HG03457 (cell line): ENCODE results near the gene CIAO3.
"Not testable (repeated sequence)": the region's sequence is repeated elsewhere in the genome, so short reads cannot be mapped to it uniquely, and the experiment has no call there.

Experiments
- ATAC-seq: cut with Tn5 transposase; IDR thresholded peaks from one replicate; pipeline ENCODE4 v1.9.1; 2021; ENCODE audit warnings: moderate number of reproducible peaks; ENCODE audit not compliant: unreplicated experiment

The CIAO3 gene

GRCh38 chr16:725041-725376 lies 15.8 kb downstream of the CIAO3 start:
- no peak for ATAC-seq

DNA sequence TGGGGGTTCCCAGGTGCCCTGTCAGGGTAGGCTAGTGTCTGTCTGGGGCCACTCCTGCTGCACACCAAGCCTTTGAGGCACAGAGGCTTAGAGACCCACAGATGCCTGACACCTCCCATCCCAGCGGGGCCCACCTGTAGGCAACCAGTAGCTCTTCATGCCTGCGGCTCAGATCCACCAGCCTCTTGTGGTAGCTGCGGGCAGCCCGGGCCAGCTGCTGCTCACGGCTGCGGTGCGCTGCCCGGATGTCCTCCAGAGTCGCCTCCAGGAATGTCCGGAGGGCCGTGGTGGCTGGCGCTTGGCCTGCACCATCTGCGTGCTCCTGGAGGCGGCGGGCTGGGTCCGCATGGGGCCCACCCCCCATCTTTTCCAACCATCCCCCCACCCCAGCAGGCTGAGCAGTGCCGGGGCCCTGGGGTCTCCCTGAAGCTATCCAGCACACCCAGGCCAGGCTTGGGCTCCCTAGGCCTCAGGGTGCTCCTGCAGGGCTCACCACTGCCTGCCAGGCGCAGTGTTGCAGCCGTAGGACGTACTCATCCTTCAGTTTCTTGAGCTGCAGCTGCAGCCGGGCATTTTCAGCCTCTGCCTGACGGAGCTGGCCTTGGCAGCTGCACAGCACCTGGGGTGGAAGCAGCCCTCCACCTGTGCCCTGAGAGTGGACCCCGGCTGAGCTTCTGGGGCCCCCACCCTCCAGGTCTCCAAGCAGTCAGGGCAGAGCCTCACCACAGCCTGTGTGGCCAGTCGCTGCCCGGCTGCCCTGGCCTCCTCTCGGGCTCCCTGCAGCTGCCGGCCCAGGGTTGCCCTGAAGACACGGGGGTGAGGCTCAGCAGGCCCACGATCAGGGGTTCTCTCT lies 16.4 kb downstream of the CIAO3 start:
- ATAC-seq = no peak

GRCh38 chr16:723695-724094 lies 17.1 kb downstream of the CIAO3 start:
- ATAC-seq = no peak

DNA sequence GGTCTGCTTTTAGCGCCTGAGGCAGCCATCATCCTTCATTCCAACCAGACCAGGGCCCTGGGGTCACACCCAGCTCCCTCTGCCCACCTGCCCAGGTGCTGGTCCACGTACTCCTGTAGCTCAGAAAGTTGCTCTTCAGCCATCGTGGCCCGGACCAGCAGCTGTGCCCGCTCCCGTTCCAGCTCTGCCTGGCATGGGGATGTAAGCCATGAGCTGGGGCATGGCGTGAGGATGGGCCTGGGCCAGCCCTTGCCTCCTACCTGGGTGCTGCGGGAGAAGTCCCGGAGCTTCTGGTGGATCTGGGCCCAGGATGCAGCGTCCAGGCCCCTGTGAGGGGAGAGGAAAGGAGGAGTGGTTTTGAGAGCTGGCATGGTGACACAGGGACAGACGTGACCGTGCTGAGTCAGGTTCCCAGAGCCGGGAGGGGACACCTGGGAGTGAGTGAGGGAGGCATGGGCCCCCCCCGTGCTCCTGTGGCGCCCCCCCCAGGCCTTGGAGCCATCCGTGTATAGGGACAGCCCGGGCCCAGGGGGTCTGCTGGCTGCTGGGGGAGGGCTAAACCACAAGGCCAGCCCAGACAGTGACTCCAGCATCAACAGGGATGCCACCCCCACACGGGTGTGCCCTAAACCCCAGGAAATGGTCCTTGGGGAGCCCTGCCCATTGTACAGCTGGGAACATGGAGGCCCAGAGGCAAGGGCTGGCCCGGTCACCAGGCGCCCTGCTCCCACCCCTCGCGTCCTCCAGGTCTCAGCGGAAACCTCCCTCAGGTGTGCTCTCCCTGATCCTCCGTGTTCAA lies 17.8 kb downstream of the CIAO3 start:
- no peak for ATAC-seq

DNA sequence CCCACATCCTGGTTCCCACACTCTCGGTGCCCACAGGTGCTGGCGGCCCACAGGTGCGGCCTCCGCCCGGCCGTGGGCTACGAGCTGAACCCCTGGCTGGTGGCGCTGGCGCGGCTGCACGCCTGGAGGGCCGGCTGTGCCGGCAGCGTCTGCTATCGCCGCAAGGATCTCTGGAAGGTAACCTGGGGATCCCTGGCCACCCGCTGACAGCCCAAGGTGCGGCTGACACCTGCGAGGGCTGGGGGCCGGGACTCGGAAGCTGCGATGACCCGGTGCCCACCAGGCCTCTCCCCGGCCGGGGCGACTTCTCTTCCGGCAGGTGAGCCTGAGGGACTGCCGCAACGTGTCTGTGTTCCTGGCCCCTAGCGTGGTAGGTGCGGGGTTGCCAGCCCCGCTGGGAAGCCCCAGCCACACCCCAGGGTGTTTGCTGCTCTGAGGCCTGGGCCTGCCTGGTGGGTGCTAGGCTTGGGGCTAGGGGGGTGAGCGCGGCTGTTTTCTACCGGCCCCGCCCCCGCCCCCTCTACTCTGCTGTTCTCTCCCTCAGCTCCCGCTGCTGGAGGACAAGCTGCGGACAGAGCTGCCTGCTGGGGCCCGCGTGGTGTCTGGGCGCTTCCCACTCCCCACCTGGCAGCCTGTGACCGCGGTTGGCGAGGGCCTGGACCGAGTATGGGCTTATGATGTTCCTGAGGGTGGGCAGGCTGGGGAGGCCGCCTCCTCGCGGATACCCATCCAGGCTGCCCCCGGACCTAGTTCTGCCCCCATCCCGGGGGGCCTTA lies 18.8 kb downstream of the CIAO3 start:
- ATAC-seq = no peak

GRCh38 chr16:720990-721764 lies 19.6 kb downstream of the CIAO3 start, which contains the start of gene ANTKMT:
TSS of gene ANTKMT (plus strand) at chr16:721146. CDS start at chr16:721275, 129 bp downstream.
- peak; percentile 53 for ATAC-seq

GRCh38 chr16:720447-720989 lies 20.3 kb downstream of the CIAO3 start:
- ATAC-seq = no peak

- ATAC-seq = no peak
These were observed 20.9 kb downstream of the CIAO3 start for GRCh38 chr16:719815-720446.

DNA sequence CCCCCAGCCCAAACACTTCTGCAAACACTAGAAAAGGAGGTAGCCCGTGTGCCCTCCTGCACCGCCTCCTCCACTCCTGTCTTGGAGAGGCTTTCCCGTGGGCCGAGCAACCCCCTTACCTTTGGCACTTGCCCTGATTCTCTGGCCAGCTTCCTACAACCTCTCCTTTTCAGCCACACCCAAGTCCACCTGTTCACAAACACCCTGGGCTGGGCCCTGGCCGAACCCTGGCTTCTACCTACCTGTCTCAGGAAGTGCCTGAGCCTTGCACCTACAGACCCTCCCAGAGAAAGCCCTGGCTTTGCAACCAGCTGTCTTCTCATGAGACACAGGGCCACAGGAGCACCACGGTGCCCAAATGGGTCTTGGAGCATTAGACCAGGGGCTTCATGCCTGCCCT lies 21.9 kb downstream of the CIAO3 start:
- no peak for ATAC-seq

GRCh38 chr16:718389-718788 lies 22.4 kb downstream of the CIAO3 start:
- ATAC-seq = no peak

GRCh38 chr16:717450-718245 lies 23.1 kb downstream of the CIAO3 start:
- no peak for ATAC-seq

GRCh38 chr16:716768-717325 lies 23.9 kb downstream of the CIAO3 start:
- ATAC-seq = no peak

DNA sequence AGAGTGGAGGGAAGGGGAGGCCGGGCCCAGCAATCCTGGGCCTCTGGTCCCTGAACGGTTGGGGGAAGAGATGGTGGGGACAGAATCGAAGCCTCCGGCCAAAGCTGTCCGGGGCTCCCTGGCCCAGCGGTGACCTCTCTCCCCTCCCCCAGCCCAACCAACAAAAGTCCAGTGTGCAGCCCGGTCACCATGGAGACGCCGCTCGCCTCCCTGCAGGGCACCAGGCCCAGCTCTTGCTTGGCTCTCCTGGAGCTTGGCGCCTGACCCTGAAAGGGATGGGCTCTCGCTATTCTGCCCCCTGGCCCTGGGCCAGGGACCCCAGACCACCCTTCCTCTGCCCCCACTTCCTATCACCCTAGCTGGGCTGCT lies 24.6 kb downstream of the CIAO3 start:
- ATAC-seq = no peak

DNA sequence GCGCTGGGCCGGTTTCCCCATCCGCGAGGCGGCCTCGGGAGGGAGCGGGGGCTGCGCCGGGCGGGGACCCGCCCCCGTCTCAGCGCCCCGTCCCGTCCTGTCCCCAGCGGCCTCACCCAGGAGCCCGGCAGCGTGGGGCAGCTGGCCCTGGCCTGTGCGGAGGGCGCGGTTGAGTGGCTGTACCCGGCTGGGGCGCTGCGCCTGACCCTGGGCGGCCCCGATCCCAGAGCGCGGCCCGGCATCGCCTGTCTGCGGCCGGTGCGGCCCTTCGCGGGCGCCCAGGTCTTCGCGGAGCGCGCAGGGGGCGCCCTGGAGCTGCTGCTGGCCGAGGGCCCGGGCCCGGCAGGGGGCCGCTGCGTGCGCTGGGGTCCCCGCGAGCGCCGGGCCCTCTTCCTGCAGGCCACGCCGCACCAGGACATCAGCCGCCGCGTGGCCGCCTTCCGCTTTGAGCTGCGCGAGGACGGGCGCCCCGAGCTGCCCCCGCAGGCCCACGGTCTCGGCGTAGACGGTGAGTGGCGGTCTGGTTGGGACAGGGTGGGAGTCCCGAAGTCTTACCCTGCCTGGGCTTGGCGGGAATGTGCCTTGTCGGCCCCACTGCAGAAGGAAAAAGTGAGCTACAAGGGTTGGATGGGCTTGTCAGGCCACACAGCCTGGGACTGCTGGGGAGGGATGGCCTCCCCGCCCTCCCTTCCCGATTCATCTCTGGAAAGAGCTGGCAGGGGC lies 25.2 kb downstream of the CIAO3 start:
- no peak for ATAC-seq

DNA sequence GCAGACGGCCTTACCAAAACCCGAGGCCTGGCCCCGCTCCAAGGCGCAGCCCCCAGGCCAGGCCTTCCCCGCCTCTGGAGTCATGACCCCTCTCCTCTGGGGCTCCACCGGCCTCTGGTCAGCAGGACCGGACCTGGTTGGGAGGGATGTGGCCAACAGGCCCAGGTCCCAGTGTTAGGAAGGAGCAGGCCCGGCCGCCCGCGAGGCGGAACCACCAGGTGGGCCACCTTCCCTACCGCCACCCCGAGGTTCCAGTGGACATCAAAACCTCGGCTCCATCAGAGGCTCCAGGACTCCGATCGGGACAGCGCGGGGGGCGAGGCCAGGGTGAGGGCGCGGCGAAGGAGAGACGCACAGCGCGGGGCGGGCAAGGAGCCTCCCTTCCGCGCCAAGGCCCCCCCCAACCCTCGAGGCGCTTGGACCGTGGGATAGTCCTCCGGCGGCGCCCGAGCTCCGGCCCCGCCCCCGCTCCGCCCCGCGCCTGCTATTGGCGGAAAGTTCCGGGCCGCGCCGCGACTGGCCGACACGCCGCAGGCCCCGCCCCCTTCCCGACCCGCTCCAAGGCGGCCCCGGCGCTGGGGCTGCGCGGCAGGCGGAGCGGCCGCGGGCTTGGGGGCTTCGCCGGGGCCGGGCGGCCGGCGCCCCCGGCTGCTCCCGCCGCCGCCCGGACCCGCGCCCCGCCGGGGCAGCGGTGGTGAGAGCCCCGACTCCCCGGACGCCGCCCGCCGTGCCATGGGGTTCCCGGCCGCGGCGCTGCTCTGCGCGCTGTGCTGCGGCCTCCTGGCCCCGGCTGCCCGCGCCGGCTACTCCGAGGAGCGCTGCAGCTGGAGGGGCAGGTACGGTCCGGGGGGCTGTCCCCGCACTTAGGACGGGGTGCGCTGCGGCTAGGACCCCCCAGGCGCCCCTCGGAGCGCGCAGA lies 26.0 kb downstream of the CIAO3 start, which contains the start of gene METRN:
Gene METRN, plus strand, starts transcription at position 561 of the 919 bp plus-strand sequence. Its CDS starts 172 bp downstream, at position 733.
- no peak for ATAC-seq

DNA sequence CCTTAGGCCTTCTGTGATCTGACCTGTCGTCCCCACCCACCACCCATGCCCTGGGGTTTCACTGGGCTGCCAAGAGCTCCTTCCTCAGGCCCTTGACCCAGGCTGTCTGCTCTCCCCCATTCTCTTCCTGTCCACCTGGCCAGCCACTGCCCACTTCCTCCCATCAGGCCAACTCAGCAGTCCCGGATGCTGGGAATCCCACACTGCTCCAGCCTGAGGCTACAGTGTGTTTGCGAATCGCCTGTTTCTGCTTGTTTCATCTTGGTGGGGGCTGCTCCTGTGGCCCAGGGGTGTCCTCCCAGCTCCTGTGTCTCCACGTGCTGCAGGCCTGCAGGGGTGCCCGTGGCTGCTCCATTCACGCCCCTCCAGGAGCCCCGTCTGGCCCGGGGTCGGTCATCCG lies 26.7 kb downstream of the CIAO3 start:
- no peak for ATAC-seq

GRCh38 chr16:712740-713250 lies 28.0 kb downstream of the CIAO3 start:
- not testable (repeated sequence) for ATAC-seq
